B cell (primary cell): Measurements from ENCODE around the gene PEPD. TPM values are rescaled to one million over a fixed set of nuclear protein-coding genes. Genes with fewer than 3 reads are reported as not detected.

Experiments used
- ATAC-seq: fragments of 200-7000 bp; cut with Tn5 transposase; one replicate; pipeline ENCODE4 v1.10.0; 2021; ENCODE audit warnings: low read depth, mild to moderate bottlenecking, moderate number of reproducible peaks, moderate library complexity
- CTCF ChIA-PET: fragments of 350-600 bp; sonication (Branson Sonifier 250); formaldehyde crosslinking; loops from one replicate; lab custom pipeline; 2021; ENCODE audit warnings: antibody characterized with exemption, inconsistent platforms; lab: Charles Lee
- POLR2A ChIA-PET: fragments of 350-600 bp; sonication (Branson Sonifier 250); formaldehyde crosslinking; loops from one replicate; lab custom pipeline; 2021; ENCODE audit warnings: antibody characterized with exemption; lab: Charles Lee
- DNase-seq: peaks from one replicate; pipeline ENCODE4 v3.0.0; 2013
- H2AFZ ChIP-seq: 2 replicates; pipeline ENCODE4 v1.6.1; 2012; ENCODE audit warnings: mild to moderate bottlenecking, low read depth, low read length; ENCODE audit not compliant: insufficient read depth, poor library complexity, severe bottlenecking
- H3K27ac ChIP-seq, 2 donors: 1 replicate in 1 of 2; 2 replicates in 1 of 2; pipeline ENCODE4 v1.5.1; 2012 to 2013; ENCODE audit warnings: low read length in 2 of 2, mild to moderate bottlenecking in 2 of 2, moderate library complexity in 1 of 2
- H3K27me3 ChIP-seq, 4 experiments: fragments of 200-600 bp in 1 of 4; sonication (generic) in 1 of 4; replicated peaks in 1 of 4; 1 replicate in 2 of 4; 2 replicates in 2 of 4; pipeline versions ENCODE4 v1.6.1 to v1.7.0; 2013 to 2016; ENCODE audit warnings: low read length in 3 of 4, mild to moderate bottlenecking in 2 of 4, mixed read lengths in 1 of 4, moderate library complexity in 1 of 4; ENCODE audit not compliant: insufficient read depth in 4 of 4, control insufficient read depth in 3 of 4; ENCODE audit errors: control extremely low read depth in 1 of 4
- H3K36me3 ChIP-seq, 2 experiments: replicated peaks in 1 of 2; 1 replicate in 1 of 2; 2 replicates in 1 of 2; pipeline versions ENCODE4 v1.6.1 to v1.7.1; 2013; ENCODE audit warnings: low read length in 1 of 2; ENCODE audit not compliant: insufficient read depth in 2 of 2, control insufficient read depth in 1 of 2; ENCODE audit errors: control extremely low read depth in 1 of 2, extremely low read depth in 1 of 2
- H3K4me1 ChIP-seq, 2 donors: fragments of 200-600 bp in 1 of 2; sonication (generic) in 1 of 2; 1 replicate in 1 of 2; 2 replicates in 1 of 2; pipeline versions ENCODE4 v1.5.1 to v1.6.1; 2013 to 2017; ENCODE audit warnings: low read length in 2 of 2; ENCODE audit not compliant: control insufficient read depth in 2 of 2, insufficient read depth in 2 of 2
- H3K4me2 ChIP-seq: replicated peaks from 2 replicates; pipeline ENCODE3; 2012; ENCODE audit warnings: mild to moderate bottlenecking, low read depth, low read length; ENCODE audit not compliant: poor library complexity, severe bottlenecking
- H3K4me3 ChIP-seq, 5 experiments: fragments of 200-600 bp in 1 of 5; sonication (generic) in 1 of 5; 1 replicate in 3 of 5; 2 replicates in 2 of 5; pipeline versions ENCODE4 v1.5.1 to v1.7.0; 2011 to 2016; ENCODE audit warnings: low read length in 4 of 5, mild to moderate bottlenecking in 4 of 5, low read depth in 2 of 5, control low read depth in 1 of 5, moderate library complexity in 1 of 5; ENCODE audit not compliant: insufficient read depth in 1 of 5; ENCODE audit errors: control extremely low read depth in 1 of 5, extremely low read depth in 1 of 5
- H3K79me2 ChIP-seq: fragments of 200-600 bp; sonication (generic); one replicate; pipeline ENCODE4 v1.6.0; 2016; ENCODE audit warnings: low read length; ENCODE audit not compliant: control insufficient read depth, insufficient read depth
- H3K9ac ChIP-seq: fragments of 200-600 bp; sonication (generic); 2 replicates; pipeline ENCODE4 v1.6.1; 2017; ENCODE audit warnings: mild to moderate bottlenecking, low read length, moderate library complexity
- H3K9me3 ChIP-seq, 3 donors: one replicate each; pipeline versions ENCODE4 v1.6.1 to v1.7.1; 2013; ENCODE audit warnings: low read length in 2 of 3; ENCODE audit not compliant: control insufficient read depth in 2 of 3, insufficient read depth in 1 of 3; ENCODE audit errors: control extremely low read depth in 1 of 3
- H4K20me1 ChIP-seq: 2 replicates; pipeline ENCODE4 v1.6.0; 2012; ENCODE audit warnings: mild to moderate bottlenecking, low read length; ENCODE audit not compliant: insufficient read depth, control insufficient read depth, poor library complexity, severe bottlenecking
- H3K27ac Mint-ChIP-seq: one replicate; pipeline ENCODE4 v1.8.0; 2021; ENCODE audit warnings: mixed read lengths
- H3K27me3 Mint-ChIP-seq: one replicate; pipeline ENCODE4 v1.8.0; 2021; ENCODE audit warnings: mixed read lengths
- H3K4me1 Mint-ChIP-seq: one replicate; pipeline ENCODE4 v1.8.0; 2021; ENCODE audit warnings: mixed read lengths
- H3K4me3 Mint-ChIP-seq: one replicate; pipeline ENCODE4 v1.8.0; 2021; ENCODE audit warnings: mixed read lengths
- H3K9me3 Mint-ChIP-seq: one replicate; pipeline ENCODE4 v1.8.0; 2022; ENCODE audit warnings: mixed read lengths; ENCODE audit not compliant: insufficient read depth
- EZH2 ChIP-seq: IDR thresholded peaks from 2 replicates; pipeline ENCODE4 v1.6.1; 2012; ENCODE audit warnings: borderline replicate concordance, low read depth, mild to moderate bottlenecking, moderate library complexity, low read length; ENCODE audit not compliant: insufficient read depth, poor library complexity, severe bottlenecking
- WGBS: methylation state at CpG from one replicate; pipeline ENCODE4 v1.1.5; 2013; ENCODE audit warnings: missing lambda C conversion rate; ENCODE audit not compliant: insufficient coverage; 5-methylcytosine and 5-hydroxymethylcytosine counted together
- intact Hi-C: fragments of 100-400 bp; cut with micrococcal nuclease; formaldehyde crosslinking; loops from one replicate; pipeline ENCODE4 v1.10.0; 2022
- polyA plus RNA-seq: library from polyadenylated mRNA; depleted of rRNA; stranded (reverse); fragments of >200 nt; gene quantifications from 2 replicates; pipeline ENCODE4 v1.2.3, GENCODE V29; 2012
- total RNA-seq, 2 donors: library from RNA; stranded (reverse); fragments of 120-200 nt in 1 of 2; gene quantifications; 1 replicate in 1 of 2; 2 replicates in 1 of 2; pipeline versions ENCODE4 v1.2.3 to v1.2.4, GENCODE V29; 2013 to 2022
- TF ChIP-seq, protein P1 (sequence below): fragments of 200-600 bp; IDR thresholded peaks from one replicate; pipeline ENCODE4 v1.8.0; 2022; ENCODE audit warnings: antibody characterized with exemption, mild to moderate bottlenecking

PEPD gene
- total and polyA plus RNA-seq, 2 donors (not counting 1 experiment from before 2014, with no cell fraction given) = 36.4 to 42.7 TPM

DNA sequence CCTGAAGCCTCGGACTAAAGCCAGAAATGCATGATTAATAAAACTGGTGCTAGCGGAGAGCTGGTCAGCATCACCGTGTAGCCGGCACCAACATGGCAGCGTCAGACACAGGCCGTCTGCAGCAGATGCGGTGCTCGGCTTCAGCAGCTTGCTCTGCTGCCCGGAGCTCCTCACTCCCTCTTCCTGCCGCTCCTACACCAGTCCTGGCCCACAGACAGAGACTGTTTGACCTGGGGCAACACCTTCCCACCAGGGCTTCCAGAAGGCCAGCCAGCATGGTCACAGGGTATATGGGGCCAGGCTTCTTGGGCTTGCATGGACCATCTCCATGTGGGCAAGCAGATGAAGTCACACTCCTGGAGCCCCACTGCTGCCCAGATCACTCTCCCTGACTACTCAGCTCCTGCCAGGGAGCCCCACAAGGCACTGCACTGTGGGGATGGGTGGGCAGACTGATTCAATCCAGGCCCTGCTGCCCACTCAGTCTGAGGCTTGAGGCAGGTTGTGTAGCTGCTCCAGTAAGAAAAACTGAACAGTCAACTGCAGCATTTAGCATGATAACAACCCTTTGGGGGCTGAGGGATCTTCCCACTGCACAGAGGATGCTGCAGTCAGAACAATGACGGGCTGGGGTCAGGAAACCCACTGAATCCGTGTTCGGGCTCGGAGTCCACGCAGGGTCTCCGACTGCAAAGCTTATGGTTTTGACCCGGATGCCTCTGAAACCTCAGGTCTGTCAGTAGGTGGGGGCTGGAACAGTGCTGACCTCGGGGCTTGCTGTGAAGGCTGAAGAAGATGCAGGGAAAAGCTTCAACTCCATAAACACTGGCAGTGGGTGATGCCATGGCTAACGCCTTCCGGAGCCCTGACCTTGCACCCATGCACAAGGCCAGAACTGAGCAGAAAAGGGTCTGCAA, 102.5 kb downstream of the PEPD start:
- H3K4me3 ChIP-seq = no peak overlapping the region
- 91% methylated on average over 20 of the region's 20 CpGs for WGBS
- Mint-ChIP-seq H3K27ac (no peak overlapping the region), H3K4me1 (peaks cover 5% of the 10 kb centered on the region), H3K9me3 (no peaks in the 10 kb centered on the region), H3K4me3 (no peak overlapping the region), H3K27me3 (no peaks in the 10 kb centered on the region)
- H3K27me3 ChIP-seq = no peaks in the 10 kb centered on the region
- no peak overlapping the region for H2AFZ ChIP-seq
- no peak overlapping the region for H3K4me2 ChIP-seq
- ChIA-PET CTCF (interaction anchor here (1.6 to 3.5 kb wide), 3 partner anchors 11 to 13 kb away, joined by 5 to 11 read pairs (median 6); no protein-coding TSS in a partner anchor), POLR2A (no interaction called here)
- no peaks in the 10 kb centered on the region for H3K79me2 ChIP-seq
- H3K27ac ChIP-seq = no peak overlapping the region
- H3K36me3 ChIP-seq = no peaks in the 10 kb centered on the region
- no peaks in the 10 kb centered on the region for H4K20me1 ChIP-seq
- no peak for TF ChIP-seq EZH2
- TF ChIP-seq, protein P1, sequence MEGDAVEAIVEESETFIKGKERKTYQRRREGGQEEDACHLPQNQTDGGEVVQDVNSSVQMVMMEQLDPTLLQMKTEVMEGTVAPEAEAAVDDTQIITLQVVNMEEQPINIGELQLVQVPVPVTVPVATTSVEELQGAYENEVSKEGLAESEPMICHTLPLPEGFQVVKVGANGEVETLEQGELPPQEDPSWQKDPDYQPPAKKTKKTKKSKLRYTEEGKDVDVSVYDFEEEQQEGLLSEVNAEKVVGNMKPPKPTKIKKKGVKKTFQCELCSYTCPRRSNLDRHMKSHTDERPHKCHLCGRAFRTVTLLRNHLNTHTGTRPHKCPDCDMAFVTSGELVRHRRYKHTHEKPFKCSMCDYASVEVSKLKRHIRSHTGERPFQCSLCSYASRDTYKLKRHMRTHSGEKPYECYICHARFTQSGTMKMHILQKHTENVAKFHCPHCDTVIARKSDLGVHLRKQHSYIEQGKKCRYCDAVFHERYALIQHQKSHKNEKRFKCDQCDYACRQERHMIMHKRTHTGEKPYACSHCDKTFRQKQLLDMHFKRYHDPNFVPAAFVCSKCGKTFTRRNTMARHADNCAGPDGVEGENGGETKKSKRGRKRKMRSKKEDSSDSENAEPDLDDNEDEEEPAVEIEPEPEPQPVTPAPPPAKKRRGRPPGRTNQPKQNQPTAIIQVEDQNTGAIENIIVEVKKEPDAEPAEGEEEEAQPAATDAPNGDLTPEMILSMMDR = no peak
- no peak for DNase-seq
- no peak overlapping the region for H3K9ac ChIP-seq
- H3K4me1 ChIP-seq = peaks cover 4 to 5% of the 10 kb centered on the region in 2 donors
- no peak for ATAC-seq
- H3K9me3 ChIP-seq = no peaks in the 10 kb centered on the region
- intact Hi-C loops = no loop called here

DNA sequence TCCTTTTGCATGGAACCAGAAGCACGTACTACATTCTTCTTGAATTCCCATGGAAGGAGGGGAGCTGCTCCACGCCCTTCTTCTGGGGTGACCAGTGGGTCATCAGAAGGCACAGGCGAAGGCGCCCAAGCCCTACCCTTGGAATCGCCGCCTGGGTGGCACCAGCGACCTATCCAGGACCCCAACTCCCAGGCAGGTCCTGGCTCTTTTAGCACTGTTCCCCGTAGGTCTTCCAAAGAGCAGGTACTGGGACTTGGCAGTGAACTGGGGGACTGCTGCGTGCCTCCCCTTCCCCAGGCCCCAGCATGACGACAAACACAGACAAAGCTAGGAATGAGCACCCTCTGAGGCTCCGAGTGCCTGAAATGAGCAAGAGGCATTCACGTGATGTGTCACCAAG, 103.1 kb downstream of the PEPD start:
- no peaks in the 10 kb centered on the region for H4K20me1 ChIP-seq
- no peak overlapping the region for H3K27ac ChIP-seq
- no peak for DNase-seq
- peaks cover 4 to 5% of the 10 kb centered on the region in 2 donors for H3K4me1 ChIP-seq
- POLR2A ChIA-PET = no interaction called here
- H3K79me2 ChIP-seq = no peaks in the 10 kb centered on the region
- H3K36me3 ChIP-seq = no peaks in the 10 kb centered on the region
- 93% methylated on average over 12 of the region's 12 CpGs for WGBS
- no peak overlapping the region for H2AFZ ChIP-seq
- H3K9me3 ChIP-seq = no peaks in the 10 kb centered on the region
- H3K9me3 Mint-ChIP-seq = no peaks in the 10 kb centered on the region
- H3K27me3 Mint-ChIP-seq = no peaks in the 10 kb centered on the region
- H3K4me3 ChIP-seq = no peak overlapping the region
- H3K9ac ChIP-seq = no peak overlapping the region
- TF ChIP-seq, protein P1 = no peak
- no peak for TF ChIP-seq EZH2
- H3K4me3 Mint-ChIP-seq = no peak overlapping the region
- no peak overlapping the region for H3K27ac Mint-ChIP-seq
- CTCF ChIA-PET = interaction anchor here (1.6 to 3.5 kb wide), 4 partner anchors 9 to 14 kb away, joined by 3 to 11 read pairs (median 6); no protein-coding TSS in a partner anchor
- intact Hi-C loops = no loop called here
- H3K27me3 ChIP-seq = no peaks in the 10 kb centered on the region
- no peak overlapping the region for H3K4me2 ChIP-seq
- H3K4me1 Mint-ChIP-seq = peaks cover 5% of the 10 kb centered on the region
- no peak for ATAC-seq
